EL (cell line): ENCODE results near the gene ANKRD13B.
"Not testable (repeated sequence)": the region's sequence is repeated elsewhere in the genome, so short reads cannot be mapped to it uniquely, and the experiment has no call there.

Source experiments
- DNase-seq: peaks from one replicate; pipeline ENCODE4 v3.0.0-alpha.2; 2016

ANKRD13B gene

GRCh38 chr17:29650396-29650795, 57.5 kb downstream of the ANKRD13B start:
- no peak for DNase-seq

GRCh38 chr17:29651913-29652312, 59.0 kb downstream of the ANKRD13B start:
- DNase-seq: not testable (repeated sequence)

- DNase-seq: no peak
Observed at GRCh38 chr17:29652976-29653375, 60.0 kb downstream of the ANKRD13B start.

- DNase-seq: no peak
Observed at GRCh38 chr17:29653995-29654714, 61.2 kb downstream of the ANKRD13B start.

- DNase-seq: no peak
Observed at GRCh38 chr17:29655323-29655722, 62.4 kb downstream of the ANKRD13B start.

GRCh38 chr17:29659155-29659554, 66.2 kb downstream of the ANKRD13B start:
- DNase-seq: no peak

- DNase-seq: no peak
Observed at GRCh38 chr17:29661213-29661612, 68.3 kb downstream of the ANKRD13B start.

- no peak for DNase-seq
Observed at GRCh38 chr17:29663155-29663554, 70.2 kb downstream of the ANKRD13B start.
